Measurements from ENCODE around the gene SPG21. TPM values are rescaled to one million over a fixed set of nuclear protein-coding genes. Genes with fewer than 3 reads are reported as not detected.

Gene SPG21
- total RNA-seq, 1 experiment from 2014 or later: 66.6 TPM

- Histone ChIP-seq H3K9ac (ENCODE audit: extremely low read depth, insufficient read length, low read length) (no peak overlapping the region), H3K4me2 (ENCODE audit: insufficient read depth, insufficient read length, low read length) (no peak overlapping the region), H3K4me1 (ENCODE audit: insufficient read depth, low read length) (peaks cover 3% of the 10 kb centered on the region; the same call in 1 of the 2 replicates), H2AFZ (ENCODE audit: low read length) (no peak overlapping the region), H2BK15ac (ENCODE audit: low read depth, low read length) (no peak overlapping the region), H2AK5ac (ENCODE audit: insufficient read length, low read length) (no peak overlapping the region), H3K18ac (ENCODE audit: insufficient read length, low read depth, low read length) (no peak overlapping the region), H4K91ac (ENCODE audit: insufficient read length, low read depth, low read length) (no peak overlapping the region), H3K27ac (ENCODE audit: insufficient read length, low read depth, low read length) (no peak overlapping the region), H3K56ac (ENCODE audit: insufficient read length, low read depth, low read length) (no peak overlapping the region), H3K4ac (ENCODE audit: low read depth, low read length) (no peak overlapping the region), H3K79me2 (ENCODE audit: insufficient read depth, low read length) (no peaks in the 10 kb centered on the region), H3T11ph (ENCODE audit: low read length) (no peak overlapping the region), H3K23me2 (ENCODE audit: insufficient read length, low read depth, low read length, poor library complexity, severe bottlenecking) (no peaks in the 10 kb centered on the region), H4K8ac (replicated peaks; ENCODE audit: insufficient read length, low read depth, low read length) (no peak overlapping the region), H3K79me1 (ENCODE audit: insufficient read depth, low read depth, low read length, poor library complexity, severe bottlenecking) (no peaks in the 10 kb centered on the region), H2BK5ac (ENCODE audit: insufficient read length, low read length) (no peak overlapping the region), H2BK120ac (ENCODE audit: low read depth, low read length, poor library complexity, severe bottlenecking) (no peak overlapping the region), H2BK12ac (ENCODE audit: insufficient read length, low read depth, low read length) (no peak overlapping the region), H3K23ac (ENCODE audit: insufficient read length, low read depth, low read length) (no peak overlapping the region), H3K14ac (ENCODE audit: insufficient read depth, low read length) (no peak overlapping the region), H2BK20ac (ENCODE audit: low read depth, low read length, poor library complexity, severe bottlenecking) (no peak overlapping the region), H4K20me1 (ENCODE audit: control insufficient read depth, insufficient read depth, insufficient read length) (no peaks in the 10 kb centered on the region), H4K5ac (ENCODE audit: insufficient read length, low read depth, low read length) (no peak overlapping the region), H3K9me3 (ENCODE audit: control insufficient read depth, low read depth, low read length) (no peaks in the 10 kb centered on the region), H3K27me3 (ENCODE audit: insufficient read depth, low read length) (no peaks in the 10 kb centered on the region)
- no CpG with 5 or more reads among the region's 5 CpGs for WGBS (ENCODE audit: extremely low coverage, insufficient read length, low lambda C conversion rate)
- Mint-ChIP-seq H3K4me3 (no peak overlapping the region), H3K27ac (peak overlapping the region in 1 of 3 experiments; percentile 28; a peak in 1 of 7 replicates), H3K9me3 (no peaks in the 10 kb centered on the region), H3K27me3 (ENCODE audit: low read depth) (no peaks in the 10 kb centered on the region), H3K4me1 (peaks cover 20 to 21% of the 10 kb centered on the region in 2 experiments), H3K36me3 (ENCODE audit: insufficient read depth in 1 of 3, low read depth in 3 of 3) (peaks cover 20 to 61% (median 33%) of the 10 kb centered on the region in 3 experiments)
- no peak for DNase-seq
- no peak for TF ChIP-seq CTCF (conservative IDR thresholded peaks at IDR 0.05)
Observed at GRCh38 chr15:64975390-64975789, 14.3 kb downstream of the SPG21 start.
